ENCODE measurements around the gene RNU5D-1. TPM values are rescaled to one million over a fixed set of nuclear protein-coding genes. Genes with fewer than 3 reads are reported as not detected.

RNU5D-1 gene
- polyA plus RNA-seq, 3 donors = not detected

GRCh38 chr1:44718091-44718490, 12.9 kb downstream of the RNU5D-1 start:
- no peak overlapping the region for H3K27ac ChIP-seq (ENCODE audit: low read depth in 1 of 2, low read length in 2 of 2)
- H4K20me1 ChIP-seq (ENCODE audit: insufficient read depth, low read length) = no peaks in the 10 kb centered on the region
- Mint-ChIP-seq H3K27ac (no peak overlapping the region), H3K4me3 (no peak overlapping the region), H3K9me3 (peaks cover 0 to 2% (median 0%) of the 10 kb centered on the region in 7 donors), H3K4me1 (peaks cover 48% of the 10 kb centered on the region), H3K36me3 (no peaks in the 10 kb centered on the region), H3K27me3 (ENCODE audit: low read depth in 3 of 3) (peaks cover 4 to 9% (median 4%) of the 10 kb centered on the region in 3 donors)
- no peak overlapping the region for H2AFZ ChIP-seq (ENCODE audit: insufficient read depth, low read depth, low read length, poor library complexity, severe bottlenecking)
- H3K36me3 ChIP-seq (replicated peaks in 1 of 2; ENCODE audit: control insufficient read depth in 1 of 2, insufficient read depth in 2 of 2, low read length in 2 of 2) = no peaks in the 10 kb centered on the region
- peaks cover 28 to 45% of the 10 kb centered on the region in 2 donors for H3K4me1 ChIP-seq (ENCODE audit: control insufficient read depth in 1 of 2, insufficient read depth in 2 of 2, low read length in 2 of 2)
- DNase-seq = no peak
- H3K4me2 ChIP-seq (replicated peaks; ENCODE audit: extremely low read depth, low read length, poor library complexity, severe bottlenecking) = no peak overlapping the region
- intact Hi-C loops (cut with micrococcal nuclease) = no loop called here
- no peaks in the 10 kb centered on the region for H3K79me2 ChIP-seq (ENCODE audit: insufficient read depth, low read length)
- no peaks in the 10 kb centered on the region for H3K27me3 ChIP-seq (ENCODE audit: control insufficient read depth in 2 of 2, insufficient read depth in 2 of 2, low read length in 2 of 2)
- H3K9ac ChIP-seq (ENCODE audit: insufficient read depth, low read length, poor library complexity, severe bottlenecking) = no peak overlapping the region
- WGBS (ENCODE audit: insufficient coverage) = 100% methylated on average over 6 of the region's 6 CpGs
- TF ChIP-seq CTCF (IDR thresholded peaks at IDR 0.05) = no peak
- no peak overlapping the region for H3K4me3 ChIP-seq (replicated peaks in 1 of 3; ENCODE audit: low read depth in 2 of 3, low read length in 3 of 3)
- no peaks in the 10 kb centered on the region for H3K9me3 ChIP-seq (replicated peaks in 1 of 2; ENCODE audit: control insufficient read depth in 1 of 2, insufficient read depth in 1 of 2, low read length in 2 of 2)

GRCh38 chr1:44717653-44718052, 13.3 kb downstream of the RNU5D-1 start:
- peaks cover 45% of the 10 kb centered on the region for H3K4me1 Mint-ChIP-seq

More at GRCh38 chr1:44717653-44718052, 13.3 kb downstream of the RNU5D-1 start:
- H4K20me1 ChIP-seq (ENCODE audit: insufficient read depth, low read length) = no peaks in the 10 kb centered on the region
- peaks cover 4 to 12% (median 4%) of the 10 kb centered on the region in 3 donors for H3K27me3 Mint-ChIP-seq (ENCODE audit: low read depth in 3 of 3)
- no peaks in the 10 kb centered on the region for H3K9me3 ChIP-seq (replicated peaks in 1 of 2; ENCODE audit: control insufficient read depth in 1 of 2, insufficient read depth in 1 of 2, low read length in 2 of 2)
- no peak overlapping the region for H3K4me3 ChIP-seq (replicated peaks in 1 of 3; ENCODE audit: low read depth in 2 of 3, low read length in 3 of 3)
- no peaks in the 10 kb centered on the region for H3K79me2 ChIP-seq (ENCODE audit: insufficient read depth, low read length)
- no peak for DNase-seq
- H3K27me3 ChIP-seq (ENCODE audit: control insufficient read depth in 2 of 2, insufficient read depth in 2 of 2, low read length in 2 of 2) = no peaks in the 10 kb centered on the region
- no peaks in the 10 kb centered on the region for H3K36me3 ChIP-seq (replicated peaks in 1 of 2; ENCODE audit: control insufficient read depth in 1 of 2, insufficient read depth in 2 of 2, low read length in 2 of 2)
- H3K27ac Mint-ChIP-seq = no peak overlapping the region
- H3K9ac ChIP-seq (ENCODE audit: insufficient read depth, low read length, poor library complexity, severe bottlenecking) = no peak overlapping the region
- H3K4me2 ChIP-seq (replicated peaks; ENCODE audit: extremely low read depth, low read length, poor library complexity, severe bottlenecking) = no peak overlapping the region
- no peak overlapping the region for H3K4me3 Mint-ChIP-seq
- no peak overlapping the region for H3K27ac ChIP-seq (ENCODE audit: low read depth in 1 of 2, low read length in 2 of 2)
- H3K9me3 Mint-ChIP-seq = peaks cover 0 to 2% (median 0%) of the 10 kb centered on the region in 7 donors
- intact Hi-C loops (cut with micrococcal nuclease) = no loop called here
- WGBS (ENCODE audit: insufficient coverage) = no CpG with 5 or more reads among the region's 1 CpG
- peaks cover 24 to 40% of the 10 kb centered on the region in 2 donors for H3K4me1 ChIP-seq (ENCODE audit: control insufficient read depth in 1 of 2, insufficient read depth in 2 of 2, low read length in 2 of 2)
- no peaks in the 10 kb centered on the region for H3K36me3 Mint-ChIP-seq
- H2AFZ ChIP-seq (ENCODE audit: insufficient read depth, low read depth, low read length, poor library complexity, severe bottlenecking) = no peak overlapping the region
- no peak for TF ChIP-seq CTCF (IDR thresholded peaks at IDR 0.05)

All from CD14-positive monocyte (primary cell).